Right atrium auricular region (tissue), 2 donors: ENCODE data around the gene HLA-DMB. TPM values are rescaled to one million over a fixed set of nuclear protein-coding genes. Genes with fewer than 3 reads are reported as not detected.

Source experiments
- DNase-seq: peaks from one replicate; pipeline ENCODE4 v3.0.0-alpha.2; 2019; ENCODE audit warnings: low spot score
- H3K27ac ChIP-seq, 2 donors: fragments of 200-600 bp; sonication (generic); 1 replicate in 1 of 2; 2 replicates in 1 of 2; pipeline ENCODE4 v1.5.1; 2016 to 2019
- H3K27me3 ChIP-seq, 2 donors: fragments of 200-600 bp; sonication (generic); one replicate each; pipeline versions ENCODE4 v1.5.1 to v1.6.0; 2017 to 2019
- H3K36me3 ChIP-seq: fragments of 200-600 bp; sonication (generic); one replicate; pipeline ENCODE4 v1.5.1; 2016
- H3K4me1 ChIP-seq, 2 donors: fragments of 200-600 bp; sonication (generic); one replicate each; pipeline versions ENCODE4 v1.5.1 to v1.6.0; 2017 to 2019
- H3K4me3 ChIP-seq, 2 donors: fragments of 200-600 bp; sonication (generic); 1 replicate in 1 of 2; 2 replicates in 1 of 2; pipeline ENCODE4 v1.5.1; 2017 to 2019; ENCODE audit warnings: mild to moderate bottlenecking in 1 of 2, moderate library complexity in 1 of 2
- H3K9me3 ChIP-seq, 2 donors: fragments of 200-600 bp; sonication (generic); one replicate each; pipeline ENCODE4 v1.5.1; 2019
- total RNA-seq, 2 donors: library from RNA; depleted of rRNA; stranded (reverse); fragments of >200 nt; gene quantifications; one replicate each; pipeline ENCODE4 v1.1.0, GENCODE V29; 2016
- TF ChIP-seq, protein P1 (sequence below), 2 donors: fragments of 200-600 bp; sonication (generic); IDR thresholded peaks; one replicate each; pipeline ENCODE4 v1.5.1; 2019; ENCODE audit warnings: antibody characterized with exemption in 2 of 2

HLA-DMB gene
- total RNA-seq, 2 donors from 2014 or later, result 3.6 to 12.9 TPM

DNA sequence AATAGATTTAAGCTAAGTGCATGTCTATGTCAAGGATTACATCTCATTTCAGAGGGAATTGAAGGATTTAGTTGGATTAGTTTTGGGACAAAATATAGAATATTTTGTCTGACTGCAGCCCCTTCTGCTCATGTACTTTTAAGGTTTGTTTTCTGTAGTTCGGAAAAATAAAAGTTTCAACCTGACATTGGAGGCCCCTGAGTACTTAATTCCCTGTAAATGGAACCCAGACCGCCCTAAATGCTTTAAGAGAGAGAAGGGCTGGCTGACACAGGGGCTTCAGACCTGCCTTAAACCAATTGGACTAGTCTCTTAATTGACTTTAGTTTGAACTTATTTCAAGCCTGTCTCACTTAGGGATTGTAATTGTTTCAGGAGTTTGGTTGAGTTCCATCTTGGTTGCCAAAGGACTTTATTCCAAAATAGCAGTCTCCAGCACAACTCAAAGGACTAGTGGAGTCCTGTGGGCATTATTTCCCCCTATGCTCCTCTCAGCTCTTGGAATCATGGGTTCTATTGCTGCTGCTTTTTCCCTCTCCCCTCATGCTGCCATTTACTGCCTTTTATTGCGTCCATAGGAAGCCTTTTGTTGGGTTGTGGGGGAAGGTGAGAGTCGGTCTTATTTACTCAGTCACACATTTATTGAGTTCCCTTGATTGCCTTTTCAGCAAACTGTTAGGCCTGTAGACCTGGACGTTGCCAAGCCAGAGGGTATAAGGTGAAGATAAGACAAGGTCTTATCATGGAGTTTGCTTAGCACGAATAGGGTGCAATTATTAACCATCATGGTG lies 42.1 kb upstream of the HLA-DMB start:
- H3K4me1 ChIP-seq, result peaks cover 0 to 18% of the 10 kb centered on the region in 2 donors
- no peak for DNase-seq
- H3K27me3 ChIP-seq, result no peaks in the 10 kb centered on the region
- H3K27ac ChIP-seq, result no peak overlapping the region
- TF ChIP-seq, protein P1, sequence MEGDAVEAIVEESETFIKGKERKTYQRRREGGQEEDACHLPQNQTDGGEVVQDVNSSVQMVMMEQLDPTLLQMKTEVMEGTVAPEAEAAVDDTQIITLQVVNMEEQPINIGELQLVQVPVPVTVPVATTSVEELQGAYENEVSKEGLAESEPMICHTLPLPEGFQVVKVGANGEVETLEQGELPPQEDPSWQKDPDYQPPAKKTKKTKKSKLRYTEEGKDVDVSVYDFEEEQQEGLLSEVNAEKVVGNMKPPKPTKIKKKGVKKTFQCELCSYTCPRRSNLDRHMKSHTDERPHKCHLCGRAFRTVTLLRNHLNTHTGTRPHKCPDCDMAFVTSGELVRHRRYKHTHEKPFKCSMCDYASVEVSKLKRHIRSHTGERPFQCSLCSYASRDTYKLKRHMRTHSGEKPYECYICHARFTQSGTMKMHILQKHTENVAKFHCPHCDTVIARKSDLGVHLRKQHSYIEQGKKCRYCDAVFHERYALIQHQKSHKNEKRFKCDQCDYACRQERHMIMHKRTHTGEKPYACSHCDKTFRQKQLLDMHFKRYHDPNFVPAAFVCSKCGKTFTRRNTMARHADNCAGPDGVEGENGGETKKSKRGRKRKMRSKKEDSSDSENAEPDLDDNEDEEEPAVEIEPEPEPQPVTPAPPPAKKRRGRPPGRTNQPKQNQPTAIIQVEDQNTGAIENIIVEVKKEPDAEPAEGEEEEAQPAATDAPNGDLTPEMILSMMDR (IDR thresholded peaks at IDR 0.05), result no peak
- H3K9me3 ChIP-seq, result no peaks in the 10 kb centered on the region
- no peak overlapping the region for H3K4me3 ChIP-seq
- H3K36me3 ChIP-seq, result peaks cover 40% of the 10 kb centered on the region

DNA sequence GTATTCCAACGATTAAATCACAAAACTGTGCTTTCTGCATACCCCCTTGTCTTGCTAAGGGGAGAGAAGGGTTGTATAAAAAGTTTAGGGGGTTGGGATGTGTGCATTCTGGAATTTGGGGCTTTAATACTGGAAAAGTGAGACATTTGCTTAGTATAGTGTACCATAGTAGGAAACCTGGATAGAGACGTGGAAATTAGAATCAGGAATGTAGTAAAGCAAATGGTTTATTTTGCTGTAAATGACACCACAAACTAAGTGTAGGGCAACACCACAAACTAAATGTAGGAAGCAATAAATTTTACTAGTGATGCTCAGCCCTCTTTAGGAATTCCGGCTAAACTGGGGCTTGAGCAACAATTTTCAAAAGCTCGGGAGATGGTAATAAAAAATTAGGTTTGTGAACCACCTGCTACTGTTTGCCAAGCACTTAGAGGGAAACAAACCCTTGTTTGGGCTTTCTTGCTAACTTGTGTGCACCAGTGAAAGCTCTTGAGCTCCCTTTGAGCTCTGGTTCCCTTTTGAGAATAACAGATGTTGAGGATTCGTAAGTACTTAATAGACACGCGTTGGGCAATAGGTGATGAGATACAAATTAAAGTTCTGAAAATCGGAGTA lies 41.4 kb upstream of the HLA-DMB start:
- Histone ChIP-seq H3K4me1 (peaks cover 0 to 25% of the 10 kb centered on the region in 2 donors), H3K27me3 (no peaks in the 10 kb centered on the region), H3K27ac (no peak overlapping the region), H3K4me3 (no peak overlapping the region), H3K9me3 (no peaks in the 10 kb centered on the region), H3K36me3 (peaks cover 47% of the 10 kb centered on the region)
- DNase-seq, result no peak
- TF ChIP-seq, protein P1 (IDR thresholded peaks at IDR 0.05), result no peak

DNA sequence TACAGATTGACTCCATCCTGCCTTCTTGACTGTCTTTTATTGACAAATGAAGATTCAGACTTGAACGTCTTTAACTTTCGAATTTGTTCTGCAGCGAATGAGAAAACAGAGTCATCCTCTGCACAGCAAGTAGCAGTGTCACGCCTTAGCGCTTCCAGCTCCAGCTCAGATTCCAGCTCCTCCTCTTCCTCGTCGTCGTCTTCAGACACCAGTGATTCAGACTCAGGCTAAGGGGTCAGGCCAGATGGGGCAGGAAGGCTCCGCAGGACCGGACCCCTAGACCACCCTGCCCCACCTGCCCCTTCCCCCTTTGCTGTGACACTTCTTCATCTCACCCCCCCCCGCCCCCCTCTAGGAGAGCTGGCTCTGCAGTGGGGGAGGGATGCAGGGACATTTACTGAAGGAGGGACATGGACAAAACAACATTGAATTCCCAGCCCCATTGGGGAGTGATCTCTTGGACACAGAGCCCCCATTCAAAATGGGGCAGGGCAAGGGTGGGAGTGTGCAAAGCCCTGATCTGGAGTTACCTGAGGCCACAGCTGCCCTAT lies 39.7 kb upstream of the HLA-DMB start:
- Histone ChIP-seq H3K36me3 (peaks cover 63% of the 10 kb centered on the region), H3K9me3 (no peaks in the 10 kb centered on the region), H3K27me3 (no peaks in the 10 kb centered on the region), H3K27ac (no peak overlapping the region), H3K4me1 (peaks cover 0 to 41% of the 10 kb centered on the region in 2 donors), H3K4me3 (no peak overlapping the region)
- TF ChIP-seq, protein P1 (IDR thresholded peaks at IDR 0.05), result no peak
- DNase-seq, result no peak

DNA sequence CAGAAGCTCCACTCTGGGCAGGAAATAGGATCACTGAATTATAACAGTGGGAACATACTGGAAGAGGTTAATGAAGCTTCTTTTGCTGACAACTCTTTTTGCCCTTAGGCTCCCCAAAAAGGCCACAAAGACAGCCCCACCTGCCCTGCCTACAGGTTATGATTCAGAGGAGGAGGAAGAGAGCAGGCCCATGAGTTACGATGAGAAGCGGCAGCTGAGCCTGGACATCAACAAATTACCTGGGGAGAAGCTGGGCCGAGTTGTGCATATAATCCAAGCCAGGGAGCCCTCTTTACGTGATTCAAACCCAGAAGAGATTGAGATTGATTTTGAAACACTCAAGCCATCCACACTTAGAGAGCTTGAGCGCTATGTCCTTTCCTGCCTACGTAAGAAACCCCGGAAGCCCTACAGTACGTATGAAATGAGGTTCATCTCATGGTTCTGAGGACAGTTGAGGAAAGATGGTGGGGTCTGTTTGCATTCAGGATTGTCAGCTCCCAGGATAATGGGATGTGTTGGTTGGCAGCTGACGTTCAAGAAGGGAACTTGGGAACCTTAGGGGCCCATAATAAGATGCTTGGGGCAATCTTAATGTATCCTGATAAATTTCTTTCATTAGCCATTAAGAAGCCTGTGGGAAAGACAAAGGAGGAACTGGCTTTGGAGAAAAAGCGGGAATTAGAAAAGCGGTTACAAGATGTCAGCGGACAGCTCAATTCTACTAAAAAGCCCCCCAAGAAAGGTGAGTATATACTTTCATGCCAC lies 39.1 kb upstream of the HLA-DMB start:
- no peak for DNase-seq
- Histone ChIP-seq H3K4me3 (no peak overlapping the region), H3K27me3 (no peaks in the 10 kb centered on the region), H3K9me3 (no peaks in the 10 kb centered on the region), H3K36me3 (peaks cover 70% of the 10 kb centered on the region), H3K4me1 (peaks cover 1 to 46% of the 10 kb centered on the region in 2 donors), H3K27ac (no peak overlapping the region)
- TF ChIP-seq, protein P1 (IDR thresholded peaks at IDR 0.05), result no peak

DNA sequence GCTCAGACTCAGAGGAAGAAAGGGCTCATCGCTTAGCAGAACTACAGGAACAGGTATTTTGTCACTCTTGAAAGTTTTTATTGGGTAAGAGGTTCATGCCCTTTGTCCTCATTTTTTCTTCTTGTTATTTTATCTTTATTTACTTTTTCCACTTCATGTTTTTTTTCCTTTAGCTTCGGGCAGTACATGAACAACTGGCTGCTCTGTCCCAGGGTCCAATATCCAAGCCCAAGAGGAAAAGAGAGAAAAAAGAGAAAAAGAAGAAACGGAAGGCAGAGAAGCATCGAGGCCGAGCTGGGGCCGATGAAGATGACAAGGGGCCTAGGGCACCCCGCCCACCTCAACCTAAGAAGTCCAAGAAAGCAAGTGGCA lies 37.1 kb upstream of the HLA-DMB start:
- H3K4me3 ChIP-seq, result no peak overlapping the region
- H3K9me3 ChIP-seq, result no peaks in the 10 kb centered on the region
- no peak overlapping the region for H3K27ac ChIP-seq
- H3K27me3 ChIP-seq, result no peaks in the 10 kb centered on the region
- no peak for DNase-seq
- TF ChIP-seq, protein P1 (IDR thresholded peaks at IDR 0.05), result no peak
- H3K36me3 ChIP-seq, result peaks cover 88% of the 10 kb centered on the region
- H3K4me1 ChIP-seq, result peaks cover 3 to 52% of the 10 kb centered on the region in 2 donors
